ENCODE data around the gene CCDC187. TPM values are rescaled to one million over a fixed set of nuclear protein-coding genes. Genes with fewer than 3 reads are reported as not detected.

Gene CCDC187
- total RNA-seq, 2 donors from 2014 or later: 1.2 TPM; not detected in 1

DNA sequence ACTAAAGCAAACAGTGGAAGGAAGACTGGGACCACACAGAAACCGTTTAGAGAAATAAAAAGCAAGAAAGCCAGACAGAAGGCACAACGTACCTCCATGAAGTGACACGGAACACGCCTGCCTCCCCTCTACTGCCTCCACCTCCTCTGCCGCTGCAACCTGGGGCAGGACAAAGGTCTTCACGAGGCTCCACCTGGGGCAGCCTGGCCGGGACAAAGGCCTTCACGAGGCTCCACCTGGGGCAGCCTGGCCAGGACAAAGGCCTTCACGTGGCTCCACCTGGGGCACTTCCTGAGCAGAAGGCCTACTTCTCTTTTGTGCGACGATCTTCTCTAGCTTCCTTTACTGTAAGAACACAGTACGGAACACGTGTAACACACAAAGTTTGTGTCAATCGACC lies 70.0 kb downstream of the CCDC187 start:
- no peaks in the 10 kb centered on the region for H3K36me3 ChIP-seq
- 82% methylated on average over 14 of the region's 14 CpGs for WGBS

DNA sequence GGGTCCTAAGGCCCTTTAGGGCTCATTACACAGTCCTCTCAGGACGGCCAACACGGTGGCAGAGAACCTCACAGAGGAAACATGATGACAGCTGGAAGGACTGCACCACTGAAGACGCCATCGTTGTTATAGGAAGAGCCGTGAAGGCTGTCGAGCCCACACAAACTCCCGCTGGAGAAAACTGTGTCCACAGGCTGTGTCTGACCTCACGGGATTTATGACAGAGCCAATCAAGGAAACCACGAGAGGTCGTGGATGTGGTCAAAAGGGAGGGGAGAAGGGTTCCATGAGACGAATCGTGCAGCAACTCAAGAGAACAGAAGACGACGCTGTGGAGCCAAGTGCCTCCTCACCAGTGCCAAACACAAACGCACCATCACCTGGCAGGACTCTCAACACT lies 70.5 kb downstream of the CCDC187 start:
- WGBS: 75% methylated on average over 15 of the region's 15 CpGs
- Histone ChIP-seq H3K4me1 (replicated peaks) (no peaks in the 10 kb centered on the region), H3K9me3 (no peaks in the 10 kb centered on the region), H3K27me3 (replicated peaks; ENCODE audit: insufficient read depth) (no peaks in the 10 kb centered on the region), H3K27ac (no peak overlapping the region), H3K4me3 (no peak overlapping the region), H3K36me3 (no peaks in the 10 kb centered on the region)
- TF ChIP-seq, protein P1, sequence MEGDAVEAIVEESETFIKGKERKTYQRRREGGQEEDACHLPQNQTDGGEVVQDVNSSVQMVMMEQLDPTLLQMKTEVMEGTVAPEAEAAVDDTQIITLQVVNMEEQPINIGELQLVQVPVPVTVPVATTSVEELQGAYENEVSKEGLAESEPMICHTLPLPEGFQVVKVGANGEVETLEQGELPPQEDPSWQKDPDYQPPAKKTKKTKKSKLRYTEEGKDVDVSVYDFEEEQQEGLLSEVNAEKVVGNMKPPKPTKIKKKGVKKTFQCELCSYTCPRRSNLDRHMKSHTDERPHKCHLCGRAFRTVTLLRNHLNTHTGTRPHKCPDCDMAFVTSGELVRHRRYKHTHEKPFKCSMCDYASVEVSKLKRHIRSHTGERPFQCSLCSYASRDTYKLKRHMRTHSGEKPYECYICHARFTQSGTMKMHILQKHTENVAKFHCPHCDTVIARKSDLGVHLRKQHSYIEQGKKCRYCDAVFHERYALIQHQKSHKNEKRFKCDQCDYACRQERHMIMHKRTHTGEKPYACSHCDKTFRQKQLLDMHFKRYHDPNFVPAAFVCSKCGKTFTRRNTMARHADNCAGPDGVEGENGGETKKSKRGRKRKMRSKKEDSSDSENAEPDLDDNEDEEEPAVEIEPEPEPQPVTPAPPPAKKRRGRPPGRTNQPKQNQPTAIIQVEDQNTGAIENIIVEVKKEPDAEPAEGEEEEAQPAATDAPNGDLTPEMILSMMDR (IDR thresholded peaks at IDR 0.05): no peak
- TF ChIP-seq POLR2A (IDR thresholded peaks at IDR 0.05) (no peak), POLR2AphosphoS5 (IDR thresholded peaks at IDR 0.05) (no peak)
- DNase-seq (ENCODE audit: low spot score): no peak
- intact Hi-C loops (cut with DNase I): no loop called here

More for the DNA sequence above, 70.0 kb downstream of the CCDC187 start:
- TF ChIP-seq, protein P1 (IDR thresholded peaks at IDR 0.05): no peak
- no peak for TF ChIP-seq POLR2AphosphoS5 (IDR thresholded peaks at IDR 0.05)
- no peak for TF ChIP-seq POLR2A (IDR thresholded peaks at IDR 0.05)
- Histone ChIP-seq H3K27ac (no peak overlapping the region), H3K9me3 (no peaks in the 10 kb centered on the region), H3K4me1 (replicated peaks) (no peaks in the 10 kb centered on the region), H3K4me3 (no peak overlapping the region), H3K27me3 (replicated peaks; ENCODE audit: insufficient read depth) (no peaks in the 10 kb centered on the region)
- intact Hi-C loops (cut with DNase I): no loop called here
- DNase-seq (ENCODE audit: low spot score): no peak

DNA sequence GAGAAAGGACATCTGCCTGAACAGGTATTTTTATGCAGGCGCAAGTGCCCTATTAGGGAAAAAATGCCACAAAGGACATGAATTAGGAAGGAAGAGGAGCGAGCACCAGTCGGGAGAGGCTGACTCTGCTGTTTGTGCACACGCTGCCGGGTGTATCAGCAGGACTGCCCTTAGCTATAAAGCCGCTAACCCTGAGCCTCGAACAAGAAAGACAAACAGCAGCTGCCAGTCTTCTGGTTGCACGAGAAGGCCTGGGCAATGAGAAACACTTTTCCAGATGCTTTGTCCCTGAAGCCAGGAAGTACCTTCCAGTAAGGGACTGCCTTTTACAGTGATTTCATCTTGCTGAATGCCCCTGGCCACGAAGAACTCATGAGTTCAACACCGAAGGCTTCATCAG lies 70.9 kb downstream of the CCDC187 start:
- Histone ChIP-seq H3K36me3 (no peaks in the 10 kb centered on the region), H3K27ac (no peak overlapping the region), H3K4me1 (replicated peaks) (no peaks in the 10 kb centered on the region), H3K27me3 (replicated peaks; ENCODE audit: insufficient read depth) (no peaks in the 10 kb centered on the region), H3K9me3 (no peaks in the 10 kb centered on the region), H3K4me3 (no peak overlapping the region)
- no peak for TF ChIP-seq POLR2AphosphoS5 (IDR thresholded peaks at IDR 0.05)
- no peak for TF ChIP-seq POLR2A (IDR thresholded peaks at IDR 0.05)
- TF ChIP-seq, protein P1 (IDR thresholded peaks at IDR 0.05): no peak
- intact Hi-C loops (cut with DNase I): no loop called here
- 78% methylated on average over 10 of the region's 10 CpGs for WGBS
- DNase-seq (ENCODE audit: low spot score): no peak

DNA sequence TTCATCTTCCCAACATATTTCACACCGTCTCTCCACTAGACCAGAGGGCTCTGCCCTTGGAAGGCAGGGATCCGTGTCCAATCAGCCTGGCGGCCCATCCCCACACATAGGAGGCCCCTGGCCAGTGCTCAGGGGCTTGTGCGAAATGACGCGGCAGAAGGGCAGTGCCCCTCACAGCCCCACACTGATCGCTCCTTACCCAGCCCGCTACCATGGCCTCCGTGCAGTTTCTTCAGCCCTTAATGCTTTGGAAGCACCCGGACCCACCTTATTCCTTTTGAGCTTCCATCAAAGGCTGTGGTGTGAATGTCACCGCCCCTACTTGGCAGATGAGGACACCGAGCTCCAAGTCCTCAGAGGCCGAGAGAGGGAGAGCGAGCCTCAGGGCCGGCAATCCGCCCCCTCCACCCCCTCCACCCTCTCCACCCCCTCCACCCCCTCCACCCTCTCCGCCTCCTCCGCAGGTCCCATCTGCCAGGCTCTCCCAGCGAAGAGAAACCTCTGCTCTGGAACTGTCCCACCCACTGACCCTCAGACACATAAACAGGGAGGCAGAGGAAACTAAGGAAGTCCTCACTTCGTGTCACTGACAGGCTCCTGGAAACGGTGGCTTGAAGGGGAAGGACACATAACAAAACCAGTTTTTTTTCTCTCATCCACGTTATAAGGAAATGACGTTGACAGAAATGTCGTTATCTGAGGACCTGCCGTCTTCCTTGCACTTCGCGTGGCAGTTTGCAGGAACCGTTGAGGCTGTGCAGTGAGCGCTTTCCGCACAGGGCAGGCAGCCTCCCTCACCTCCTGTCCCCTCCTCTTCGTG lies 72.2 kb downstream of the CCDC187 start:
- Histone ChIP-seq H3K4me3 (no peak overlapping the region), H3K4me1 (replicated peaks) (no peaks in the 10 kb centered on the region), H3K9me3 (no peaks in the 10 kb centered on the region), H3K27ac (no peak overlapping the region), H3K36me3 (no peaks in the 10 kb centered on the region), H3K27me3 (replicated peaks; ENCODE audit: insufficient read depth) (no peaks in the 10 kb centered on the region)
- TF ChIP-seq POLR2A (IDR thresholded peaks at IDR 0.05) (no peak), POLR2AphosphoS5 (IDR thresholded peaks at IDR 0.05) (no peak)
- TF ChIP-seq, protein P1 (IDR thresholded peaks at IDR 0.05): no peak
- no peak for DNase-seq (ENCODE audit: low spot score)
- intact Hi-C loops (cut with DNase I): no loop called here
- WGBS: 84% methylated on average over 31 of the region's 31 CpGs

DNA sequence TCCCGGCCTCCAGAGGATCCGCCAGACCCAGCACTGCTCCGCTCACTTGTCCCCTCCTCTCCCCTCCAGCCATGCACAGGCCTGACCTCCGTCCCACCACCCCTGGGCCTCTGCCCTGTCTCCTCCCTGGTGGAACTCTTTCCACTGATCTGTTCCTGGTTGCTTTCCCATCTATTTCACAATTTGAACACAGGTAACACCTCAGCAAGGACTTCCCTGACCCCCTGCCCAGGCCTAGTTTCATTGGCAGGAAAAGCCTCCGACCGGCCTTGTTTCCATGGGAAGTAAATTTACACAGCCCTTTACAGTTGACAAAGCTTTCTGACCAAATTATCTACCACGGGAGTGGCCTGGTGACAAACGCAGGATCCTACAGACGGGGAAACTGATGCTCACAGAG lies 73.1 kb downstream of the CCDC187 start:
- Histone ChIP-seq H3K27ac (no peak overlapping the region), H3K9me3 (no peaks in the 10 kb centered on the region), H3K36me3 (no peaks in the 10 kb centered on the region), H3K4me3 (no peak overlapping the region), H3K27me3 (replicated peaks; ENCODE audit: insufficient read depth) (no peaks in the 10 kb centered on the region), H3K4me1 (replicated peaks) (no peaks in the 10 kb centered on the region)
- DNase-seq (ENCODE audit: low spot score): no peak
- no peak for TF ChIP-seq POLR2AphosphoS5 (IDR thresholded peaks at IDR 0.05)
- TF ChIP-seq POLR2A (IDR thresholded peaks at IDR 0.05): no peak
- TF ChIP-seq, protein P1 (IDR thresholded peaks at IDR 0.05): no peak
- intact Hi-C loops (cut with DNase I): no loop called here
- WGBS: 93% methylated on average over 9 of the region's 9 CpGs
